Right ventricle myocardium inferior (tissue), 1 donor: ENCODE measurements around the gene ALOX12. TPM values are rescaled to one million over a fixed set of nuclear protein-coding genes. Genes with fewer than 3 reads are reported as not detected.
"Not testable (repeated sequence)": the region's sequence is repeated elsewhere in the genome, so short reads cannot be mapped to it uniquely, and the experiment has no call there.

ENCODE experiments used
- ATAC-seq: fragments of 200-7000 bp; cut with Tn5 transposase; one replicate; pipeline ENCODE4 v1.9.1; 2020; ENCODE audit warnings: mild to moderate bottlenecking, moderate library complexity
- DNase-seq: peaks from one replicate; pipeline ENCODE4 v3.0.0; 2021; ENCODE audit errors: missing footprints
- intact Hi-C: fragments of 100-400 bp; cut with DNase I; formaldehyde crosslinking; loops from one replicate; pipeline ENCODE4 v1.11.0; 2022
- long read RNA-seq: library from polyadenylated mRNA; unstranded; transcript quantifications from one replicate; pipeline ENCODE4 v2.0.0, GENCODE V29; 2021
- total RNA-seq: library from RNA; stranded (reverse); fragmentation: NEBNext Ultra II Directional; extraction: Animal tissue kit (Norgen Biotek cat#: 25700); gene quantifications from one replicate; pipeline ENCODE4 v1.2.1, GENCODE V29; 2021
- donor health status: DM: no; HTN: yes; CAD: no; lungs with severe emphysema.

The ALOX12 gene, protein sequence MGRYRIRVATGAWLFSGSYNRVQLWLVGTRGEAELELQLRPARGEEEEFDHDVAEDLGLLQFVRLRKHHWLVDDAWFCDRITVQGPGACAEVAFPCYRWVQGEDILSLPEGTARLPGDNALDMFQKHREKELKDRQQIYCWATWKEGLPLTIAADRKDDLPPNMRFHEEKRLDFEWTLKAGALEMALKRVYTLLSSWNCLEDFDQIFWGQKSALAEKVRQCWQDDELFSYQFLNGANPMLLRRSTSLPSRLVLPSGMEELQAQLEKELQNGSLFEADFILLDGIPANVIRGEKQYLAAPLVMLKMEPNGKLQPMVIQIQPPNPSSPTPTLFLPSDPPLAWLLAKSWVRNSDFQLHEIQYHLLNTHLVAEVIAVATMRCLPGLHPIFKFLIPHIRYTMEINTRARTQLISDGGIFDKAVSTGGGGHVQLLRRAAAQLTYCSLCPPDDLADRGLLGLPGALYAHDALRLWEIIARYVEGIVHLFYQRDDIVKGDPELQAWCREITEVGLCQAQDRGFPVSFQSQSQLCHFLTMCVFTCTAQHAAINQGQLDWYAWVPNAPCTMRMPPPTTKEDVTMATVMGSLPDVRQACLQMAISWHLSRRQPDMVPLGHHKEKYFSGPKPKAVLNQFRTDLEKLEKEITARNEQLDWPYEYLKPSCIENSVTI
- total RNA-seq = 0.11 TPM
- long read RNA-seq = 0 reads

DNA sequence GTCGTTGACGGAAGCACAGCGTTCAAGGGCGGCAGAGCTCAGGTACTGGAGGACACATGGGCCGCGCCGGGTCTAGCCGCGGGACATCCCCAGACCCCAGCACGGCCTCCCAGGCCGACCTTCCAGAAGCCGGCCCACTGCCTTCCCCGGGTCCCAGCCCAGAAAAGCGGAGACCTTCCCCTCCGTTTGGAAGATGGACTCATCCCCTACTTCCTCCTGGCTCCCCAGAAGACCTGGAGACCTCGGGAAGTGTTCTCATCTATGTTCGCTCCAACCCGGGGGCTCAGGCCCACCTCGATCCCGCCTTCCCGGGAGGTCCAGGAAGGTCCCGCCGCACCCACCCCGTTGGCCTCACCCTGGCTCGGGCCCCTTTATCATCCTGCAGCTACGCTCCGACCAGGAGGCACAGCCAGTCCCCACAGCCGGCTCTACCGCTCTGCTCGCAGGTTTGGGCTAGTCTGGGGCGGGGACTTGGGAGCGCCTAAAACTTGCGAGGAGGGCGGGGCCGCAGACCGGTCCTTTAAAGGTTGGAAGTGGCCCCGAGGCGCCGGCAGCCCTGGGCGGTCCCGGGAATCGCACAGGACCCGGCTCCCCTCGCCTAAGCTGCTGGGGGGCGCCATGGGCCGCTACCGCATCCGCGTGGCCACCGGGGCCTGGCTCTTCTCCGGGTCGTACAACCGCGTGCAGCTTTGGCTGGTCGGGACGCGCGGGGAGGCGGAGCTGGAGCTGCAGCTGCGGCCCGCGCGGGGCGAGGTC is at the start of gene ALOX12:
TSS of gene ALOX12 (plus strand) at position 550 of the 756 bp plus-strand sequence. CDS start at position 619, 69 bp downstream.
- peak; percentile 66 for ATAC-seq

DNA sequence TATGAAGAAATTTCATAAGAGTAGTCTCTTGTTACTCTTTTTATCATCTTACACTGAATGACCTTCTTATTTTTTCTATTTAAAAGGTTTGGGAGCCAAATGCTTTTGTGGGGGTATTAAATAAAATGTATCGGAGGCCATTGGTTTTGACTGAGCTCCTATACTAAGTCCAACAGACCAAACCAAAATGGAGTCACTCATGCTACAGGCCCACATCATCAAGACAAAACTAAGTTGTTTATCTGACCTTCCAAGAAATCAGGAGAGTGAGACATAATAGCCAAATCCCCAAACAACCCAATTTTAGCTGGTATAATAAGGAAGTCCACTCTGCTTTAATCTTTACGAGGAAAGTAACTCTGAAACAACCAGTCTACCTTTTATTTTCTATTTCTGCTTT is 48.1 kb upstream of the ALOX12 start:
- intact Hi-C loops = no loop called here
- no peak for DNase-seq
- ATAC-seq = no peak

More for the DNA sequence above, at the start of gene ALOX12:
- intact Hi-C loops = no loop called here
- no peak for DNase-seq

DNA sequence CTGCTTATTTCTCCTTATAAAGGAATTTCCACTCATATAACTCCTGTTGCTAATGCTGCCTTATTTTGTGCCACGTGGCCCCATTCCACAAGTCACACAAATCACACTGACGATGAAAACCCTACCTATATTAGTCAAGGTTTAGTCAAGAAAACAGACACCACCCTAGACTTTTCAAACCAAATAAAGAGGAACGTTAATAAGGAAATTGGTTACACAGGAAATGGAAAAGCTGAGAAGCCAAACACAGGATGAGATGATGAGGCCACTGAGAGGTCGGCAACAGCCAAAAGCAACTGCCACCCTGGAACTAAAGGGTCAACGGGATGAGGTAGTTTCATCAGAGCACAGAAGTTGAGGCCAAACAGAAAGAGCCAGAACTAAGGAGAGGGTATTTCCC is 47.3 kb upstream of the ALOX12 start:
- ATAC-seq (no peak), DNase-seq (no peak)
- intact Hi-C loops = no loop called here

DNA sequence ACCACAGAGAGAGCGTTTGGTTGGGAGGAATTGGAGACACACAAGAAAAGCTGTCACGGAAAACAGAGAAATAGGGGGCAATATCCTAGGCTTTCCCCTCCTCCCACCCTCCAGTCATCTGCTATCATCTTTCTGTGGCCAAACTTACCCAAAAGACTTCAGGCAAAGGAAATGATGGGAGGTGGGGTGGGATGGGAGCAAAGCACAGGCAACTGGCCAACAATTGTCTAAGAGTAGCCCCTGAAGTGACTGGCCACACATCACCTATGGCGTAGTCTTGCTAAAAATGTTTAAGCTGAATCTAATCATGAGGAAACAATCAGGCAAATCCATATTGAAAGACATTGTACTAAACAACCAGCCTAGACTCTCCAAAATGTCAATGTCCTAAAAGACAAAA is 46.9 kb upstream of the ALOX12 start:
- no peak for DNase-seq
- no peak for ATAC-seq
- intact Hi-C loops = no loop called here

DNA sequence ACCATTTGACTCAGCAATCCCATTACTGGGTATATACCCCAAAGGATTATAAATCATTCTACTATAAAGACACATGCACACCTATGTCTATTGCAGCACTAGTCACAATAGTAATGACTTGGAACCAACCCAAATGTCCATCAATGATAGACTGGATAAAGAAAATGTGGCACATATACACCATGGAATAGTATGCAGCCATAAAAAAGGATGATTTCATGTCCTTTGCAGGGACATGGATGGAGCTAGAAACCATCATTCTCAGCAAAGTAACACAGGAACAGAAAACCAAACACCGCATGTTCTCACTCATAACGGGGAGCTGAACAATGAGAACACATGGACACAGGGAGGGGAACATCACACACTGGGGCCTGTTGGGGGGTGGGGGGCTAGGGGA is 44.9 kb upstream of the ALOX12 start:
- intact Hi-C loops, ATAC-seq, DNase-seq: not testable (repeated sequence)

DNA sequence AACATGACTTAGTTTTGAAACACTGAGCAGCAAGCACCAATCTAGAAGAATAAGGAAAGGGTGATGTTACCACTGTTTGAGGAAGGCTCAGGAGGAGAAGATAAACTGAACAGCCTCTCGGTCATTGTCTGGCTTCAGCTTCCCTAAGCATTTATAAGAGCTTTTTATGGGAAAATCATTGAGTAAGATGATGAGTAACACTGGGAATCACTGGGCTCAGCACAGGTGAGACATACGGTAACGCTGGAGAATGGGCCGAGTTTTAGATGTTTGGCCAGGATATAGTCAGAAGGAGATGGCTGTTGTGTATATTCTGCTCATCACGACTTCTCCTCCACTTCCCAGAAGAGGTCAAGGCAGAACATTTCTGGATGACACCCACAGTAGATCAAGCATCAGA is 42.2 kb upstream of the ALOX12 start:
- DNase-seq (no peak), ATAC-seq (no peak)
- intact Hi-C loops = no loop called here

DNA sequence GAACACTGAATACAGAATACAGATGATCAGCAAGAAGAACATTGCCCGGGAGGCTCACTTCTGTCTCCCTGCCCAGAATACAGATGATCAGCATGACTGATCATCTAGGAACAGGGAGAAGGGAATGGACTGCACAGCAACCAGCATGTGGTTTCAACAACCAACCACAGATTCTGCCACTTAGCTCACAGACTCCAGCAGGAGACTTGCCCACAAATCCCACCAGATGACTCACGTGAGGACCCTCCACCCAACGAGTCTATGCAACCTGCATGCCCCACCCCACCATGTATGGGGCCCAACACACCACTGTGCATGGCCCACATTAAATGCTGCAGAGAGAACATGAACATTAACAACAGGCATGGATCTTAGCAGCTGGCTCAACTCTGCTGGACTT is 36.1 kb upstream of the ALOX12 start:
- ATAC-seq = no peak
- no peak for DNase-seq
- intact Hi-C loops = no loop called here

DNA sequence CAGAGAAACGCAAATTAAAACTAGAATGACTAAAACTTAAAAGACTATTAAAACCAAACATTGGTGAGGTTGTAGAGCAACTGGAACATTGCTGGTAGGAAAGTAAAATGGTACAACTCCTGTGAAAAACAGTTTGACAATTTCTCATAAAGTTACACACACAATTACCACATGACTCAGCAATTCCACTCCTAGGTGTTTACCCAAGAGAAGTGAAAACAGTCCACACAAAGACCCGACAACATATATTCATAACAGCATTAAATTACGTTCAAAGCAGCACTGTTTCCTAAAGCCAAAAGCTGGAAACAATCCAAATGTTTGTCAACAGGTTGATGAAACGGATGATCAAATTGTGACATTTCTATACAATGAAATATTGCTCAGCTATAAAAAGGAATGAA is 26.5 kb upstream of the ALOX12 start:
- intact Hi-C loops = no loop called here

DNA sequence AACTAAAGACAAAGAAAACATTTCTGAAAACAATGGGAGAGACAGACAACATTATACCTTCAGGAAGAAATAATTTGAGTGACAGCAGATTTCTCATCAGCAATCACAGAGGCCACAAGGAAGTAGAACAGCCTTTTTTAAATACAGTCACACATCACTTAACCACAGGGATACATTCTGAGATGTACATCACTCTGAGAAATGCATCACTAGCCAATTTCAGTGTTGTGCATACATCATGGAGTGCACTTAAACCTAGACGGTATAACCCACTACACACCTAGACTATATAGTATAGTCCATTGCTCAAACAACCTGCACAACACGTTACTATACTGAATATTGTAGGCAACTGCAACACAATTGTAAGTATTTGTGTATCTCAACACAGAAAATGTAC is 24.9 kb upstream of the ALOX12 start:
- ATAC-seq (no peak), DNase-seq (no peak)
- intact Hi-C loops = no loop called here

More for the DNA sequence above, 26.5 kb upstream of the ALOX12 start:
- ATAC-seq (no peak), DNase-seq (no peak)

DNA sequence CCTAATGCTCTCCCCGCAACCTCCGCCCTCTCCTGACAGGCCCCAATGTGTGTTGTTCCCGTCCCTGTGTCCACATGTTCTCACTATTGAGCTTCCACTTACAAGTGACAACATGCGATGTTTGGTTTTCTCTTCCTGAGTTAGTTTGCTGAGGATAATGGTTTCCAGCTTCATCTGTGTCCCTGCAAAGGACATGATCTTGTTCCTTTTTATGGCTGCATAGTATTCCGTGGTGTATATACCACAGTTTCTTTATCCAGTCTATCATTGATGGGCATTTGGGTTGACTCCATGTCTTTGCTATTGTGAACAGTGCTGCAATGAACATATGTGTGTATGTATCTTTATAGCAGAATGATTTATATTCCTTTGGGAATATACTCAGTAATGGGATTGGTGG is 16.4 kb upstream of the ALOX12 start:
- intact Hi-C loops, DNase-seq, ATAC-seq: not testable (repeated sequence)

DNA sequence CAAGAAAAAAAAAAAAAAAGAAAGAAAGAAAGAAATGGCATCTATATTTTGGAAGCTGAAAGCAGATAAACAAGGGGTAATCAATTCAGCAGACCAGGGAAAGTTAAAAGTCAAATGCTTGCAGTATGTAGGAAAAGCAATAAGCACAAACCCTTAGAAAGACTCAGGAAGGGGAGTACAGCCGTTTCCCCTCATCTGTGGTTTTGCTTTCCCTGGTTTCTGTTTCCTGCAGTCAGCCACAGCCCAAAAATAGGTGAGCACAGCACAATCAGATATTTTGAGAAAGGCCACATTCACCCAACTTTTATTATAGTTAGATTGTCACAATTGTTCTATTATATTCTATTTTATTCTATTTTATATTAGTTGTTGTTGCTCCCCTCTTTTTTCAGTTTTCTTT is 14.4 kb upstream of the ALOX12 start:
- intact Hi-C loops = no loop called here
- ATAC-seq = no peak

DNA sequence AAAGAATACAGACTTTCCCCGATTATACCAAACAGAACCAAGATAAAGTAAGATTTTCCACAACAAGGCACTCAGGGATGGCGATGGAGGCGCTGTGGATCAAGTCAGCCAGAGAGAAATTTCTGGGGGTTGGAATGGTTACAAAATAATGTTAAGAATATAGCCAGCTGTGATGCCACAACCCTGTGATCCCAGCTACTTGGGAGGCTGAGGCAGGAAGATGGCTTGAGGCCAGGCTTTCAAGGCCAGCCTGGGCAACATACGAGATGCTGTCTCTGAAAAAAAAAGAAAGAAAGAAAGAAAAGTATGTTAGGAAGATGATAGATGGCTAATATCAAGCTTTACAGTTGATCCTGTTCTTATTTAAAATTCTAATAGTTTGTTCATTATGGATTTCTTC is 10.6 kb upstream of the ALOX12 start:
- DNase-seq = no peak
- intact Hi-C loops = no loop called here
- ATAC-seq = no peak

More for the DNA sequence above, 14.4 kb upstream of the ALOX12 start:
- DNase-seq = no peak

DNA sequence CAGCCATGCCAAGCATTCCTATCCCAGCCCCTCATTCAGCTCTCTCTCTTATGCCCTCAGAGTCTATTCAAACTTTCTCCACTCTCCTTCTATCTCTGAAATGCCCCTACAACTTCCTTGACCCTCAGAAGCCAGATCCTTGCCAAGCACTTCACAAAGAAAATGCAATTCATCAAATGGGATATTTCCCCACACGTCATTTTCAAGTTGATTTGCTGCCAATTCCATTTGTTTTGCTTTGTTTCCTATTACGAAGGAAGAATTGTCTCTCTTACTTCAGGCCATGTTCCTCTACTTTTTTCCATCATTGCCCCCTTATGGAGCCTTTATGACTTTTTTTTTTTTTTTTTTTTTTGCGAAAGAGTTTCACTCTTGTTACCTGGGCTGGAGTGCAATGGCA is 9.2 kb upstream of the ALOX12 start:
- DNase-seq (no peak), ATAC-seq (no peak)
- intact Hi-C loops = no loop called here

DNA sequence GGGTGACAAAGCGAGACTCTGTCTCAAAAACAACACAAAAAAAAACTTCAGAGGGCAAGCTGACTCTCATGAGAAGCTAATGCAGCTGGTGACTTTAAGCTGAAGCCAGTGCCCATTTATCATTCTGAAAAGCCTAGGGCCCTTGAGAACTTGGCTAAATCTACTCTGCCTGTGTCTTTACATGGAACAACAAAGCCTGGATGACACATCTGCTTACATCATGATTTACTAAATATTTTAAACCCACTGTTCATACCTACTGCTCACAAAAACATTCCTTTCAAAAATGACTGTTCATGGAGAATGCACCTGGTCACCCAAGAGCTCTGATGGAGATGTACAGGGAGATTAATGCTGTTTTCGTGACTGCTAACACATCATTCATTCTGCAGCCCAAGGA is 6.1 kb upstream of the ALOX12 start:
- ATAC-seq (no peak), DNase-seq (no peak)
- intact Hi-C loops = no loop called here

DNA sequence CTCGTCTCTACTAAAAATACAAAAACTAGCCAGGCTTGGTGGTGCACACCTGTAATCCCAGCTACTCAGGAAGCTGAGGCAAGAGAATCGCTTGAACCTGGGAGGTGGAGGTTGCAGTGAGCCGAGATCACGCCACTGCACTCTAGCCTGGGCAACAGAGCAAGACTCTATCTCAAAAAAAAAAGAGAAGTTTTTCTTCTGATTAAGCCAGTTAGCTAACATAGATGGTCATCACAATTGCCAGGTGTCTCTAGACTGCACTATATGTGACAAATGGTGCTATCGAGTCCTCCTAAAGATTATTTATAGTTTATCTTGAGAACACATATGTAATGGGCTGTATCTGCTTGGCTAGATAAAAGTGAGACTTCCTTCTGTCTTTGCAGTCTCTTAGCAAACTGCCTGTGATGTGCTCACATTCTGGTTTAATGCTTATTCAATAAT is 2.2 kb upstream of the ALOX12 start:
- intact Hi-C loops, ATAC-seq, DNase-seq: not testable (repeated sequence)

DNA sequence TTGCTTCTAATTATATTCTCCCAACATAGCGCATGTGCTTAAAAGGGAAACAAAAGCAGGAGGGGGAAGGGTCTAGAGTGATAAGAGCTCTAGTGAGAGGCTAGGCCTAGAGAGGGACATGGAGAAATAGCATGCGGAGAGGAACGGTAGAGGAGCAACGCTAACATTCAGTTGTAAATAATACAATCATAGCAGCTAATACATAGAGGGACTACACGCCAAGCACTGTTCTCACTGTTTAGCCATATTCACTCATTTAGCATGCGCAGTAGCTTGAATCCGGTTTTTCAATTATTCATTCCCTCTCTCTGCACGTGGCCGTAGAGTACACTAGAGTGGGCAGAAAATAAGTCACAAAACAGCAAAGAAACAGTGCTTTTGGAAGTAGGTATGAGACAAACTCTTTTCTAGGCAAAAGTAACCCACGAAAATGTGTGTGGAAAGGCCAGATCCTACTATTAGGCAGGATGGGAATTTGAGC is 1.7 kb upstream of the ALOX12 start:
- intact Hi-C loops = no loop called here
- DNase-seq (no peak), ATAC-seq (no peak)

DNA sequence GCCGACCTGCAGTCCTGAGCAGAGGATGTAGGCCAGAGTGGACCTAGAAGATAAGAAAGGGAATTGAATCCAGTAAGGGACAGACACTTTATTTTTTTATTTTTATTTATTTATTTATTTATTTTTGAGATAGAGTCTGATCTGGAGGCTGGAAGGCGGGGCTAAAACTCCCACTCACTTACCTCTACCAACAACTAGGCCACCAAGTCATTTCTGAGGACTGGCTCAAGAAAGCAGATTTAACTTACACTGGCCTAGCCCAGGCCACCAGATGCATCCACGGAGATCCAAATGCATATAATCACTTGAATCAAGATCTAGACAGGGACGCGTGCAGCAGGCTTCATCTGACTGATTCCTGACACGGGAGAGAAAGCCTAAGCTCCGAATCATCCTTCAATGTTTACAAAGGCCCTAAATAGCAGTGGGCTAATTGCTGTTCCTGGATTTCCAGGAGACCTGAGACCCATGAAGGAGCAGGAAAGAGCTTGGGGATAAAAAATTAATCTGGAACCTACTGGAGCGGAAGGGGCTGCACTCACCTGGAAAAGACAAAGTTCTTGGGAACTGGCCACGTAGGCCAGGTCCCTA is 1.1 kb upstream of the ALOX12 start:
- DNase-seq (no peak), ATAC-seq (no peak)
- intact Hi-C loops = no loop called here

DNA sequence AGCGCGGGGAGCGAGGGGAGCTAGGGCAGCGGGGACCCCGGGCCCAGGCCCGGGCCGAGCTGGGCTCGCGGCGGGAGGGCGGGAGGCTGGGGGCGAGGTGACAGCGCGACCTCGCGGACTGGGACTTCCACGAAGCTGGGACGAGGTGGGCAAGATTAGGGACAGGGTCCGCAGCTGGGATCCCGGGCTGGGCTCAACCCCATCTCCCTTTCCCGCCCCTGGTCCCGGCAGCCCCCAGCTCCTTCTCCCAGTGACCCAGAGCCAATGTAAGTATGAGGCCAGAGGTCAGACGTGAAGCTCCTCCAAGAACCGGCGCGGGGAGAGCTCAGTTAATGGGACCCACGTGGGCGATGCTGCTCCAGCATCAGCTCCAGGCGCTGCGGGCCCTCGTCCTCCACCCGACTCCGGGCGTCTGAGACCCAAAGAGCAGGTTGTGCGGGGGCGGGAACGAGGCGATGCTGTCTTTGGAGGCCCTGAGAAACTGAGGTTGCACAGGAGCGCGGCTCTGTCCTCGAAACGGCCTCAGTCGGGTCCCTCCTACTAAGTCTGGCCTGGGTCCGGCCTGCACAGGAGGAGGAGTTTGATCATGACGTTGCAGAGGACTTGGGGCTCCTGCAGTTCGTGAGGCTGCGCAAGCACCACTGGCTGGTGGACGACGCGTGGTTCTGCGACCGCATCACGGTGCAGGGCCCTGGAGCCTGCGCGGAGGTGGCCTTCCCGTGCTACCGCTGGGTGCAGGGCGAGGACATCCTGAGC is 585 bp downstream of the ALOX12 start:
- DNase-seq = no peak
- intact Hi-C loops = no loop called here
- no peak for ATAC-seq
